Testis (tissue), 5 donors: ENCODE results near the gene ALDH4A1. TPM values are rescaled to one million over a fixed set of nuclear protein-coding genes. Genes with fewer than 3 reads are reported as not detected.
A peak's percentile ranks its signal among the peaks of the same experiment; 100 is the strongest.

Experiments
- DNase-seq: peaks from one replicate; pipeline ENCODE4 v3.0.0-alpha.2; 2019
- H3K27ac ChIP-seq, 2 donors: fragments of 200-600 bp; sonication (generic); one replicate each; pipeline ENCODE4 v1.5.1; 2019
- H3K27me3 ChIP-seq: fragments of 200-600 bp; sonication (generic); one replicate; pipeline ENCODE4 v1.5.1; 2019
- H3K36me3 ChIP-seq: fragments of 200-600 bp; sonication (generic); one replicate; pipeline ENCODE4 v1.5.1; 2017; ENCODE audit warnings: low read depth; ENCODE audit errors: missing control alignments
- H3K4me1 ChIP-seq: fragments of 200-600 bp; sonication (generic); one replicate; pipeline ENCODE4 v1.5.1; 2019
- H3K4me3 ChIP-seq, 2 donors: fragments of 200-600 bp; sonication (generic); one replicate each; pipeline ENCODE4 v1.5.1; 2017 to 2019
- H3K9me3 ChIP-seq: fragments of 200-600 bp; sonication (generic); one replicate; pipeline ENCODE4 v1.5.1; 2017
- POLR2A ChIP-seq: fragments of 450-650 bp; IDR thresholded peaks from one replicate; pipeline ENCODE4 v1.6.1; 2017; ENCODE audit warnings: antibody characterized with exemption, mild to moderate bottlenecking, moderate library complexity
- WGBS, 2 donors: methylation state at CpG; one replicate each; pipeline ENCODE4 v1.1.5; 2018; 5-methylcytosine and 5-hydroxymethylcytosine counted together
- intact Hi-C: fragments of 100-400 bp; cut with DNase I; formaldehyde crosslinking; loops from one replicate; pipeline ENCODE4 v1.15.1; 2023; ENCODE audit warnings: low total_unique reads
- long read RNA-seq, 2 donors: transcript quantifications; one replicate each; lab custom pipeline, GENCODE V29; 2026
- polyA plus RNA-seq: library from polyadenylated mRNA; stranded (reverse); fragments of 350-450 nt; fragmentation: Illumina TruSeq; extraction: RNeasy Lipid Tissue Mini Kit (QIAGEN cat#74804); gene quantifications from one replicate; pipeline ENCODE4 v1.2.3, GENCODE V29; 2014; ENCODE audit warnings: low read depth, low replicate concordance; ENCODE audit not compliant: insufficient read depth
- total RNA-seq, 2 donors: library from RNA; depleted of rRNA; stranded (reverse); fragments of >200 nt; gene quantifications; one replicate each; pipeline ENCODE4 v1.2.3, GENCODE V29; 2016
- TF ChIP-seq, protein P1 (sequence below), 3 experiments: fragments of 450-650 bp in 2 of 3; fragments of 200-600 bp in 1 of 3; sonication (generic) in 1 of 3; IDR thresholded peaks; one replicate each; pipeline ENCODE4 v1.5.1; 2016 to 2019; ENCODE audit warnings: antibody characterized with exemption in 3 of 3, mild to moderate bottlenecking in 2 of 3, moderate library complexity in 1 of 3

The ALDH4A1 gene
- total RNA-seq (10 to 100 TPM in 1 of 2 donors, 1 to 10 TPM in 1; 9.6 to 10.6 TPM), polyA plus RNA-seq (8.2 TPM)
- long read RNA-seq, donor 1, partial matches to known transcripts, result 0 of 1 reads
- long read RNA-seq, donor 1, other reads (novel, unspliced or antisense), result 0 of 1 reads
- long read RNA-seq, donor 2, transcript ALDH4A1-202 (15 exons, 3,363 nt), result major isoform, 6 of 6 reads
- long read RNA-seq, donor 2, partial matches to known transcripts, result 0 of 6 reads
- long read RNA-seq, donor 2, other reads (novel, unspliced or antisense), result 0 of 6 reads

DNA sequence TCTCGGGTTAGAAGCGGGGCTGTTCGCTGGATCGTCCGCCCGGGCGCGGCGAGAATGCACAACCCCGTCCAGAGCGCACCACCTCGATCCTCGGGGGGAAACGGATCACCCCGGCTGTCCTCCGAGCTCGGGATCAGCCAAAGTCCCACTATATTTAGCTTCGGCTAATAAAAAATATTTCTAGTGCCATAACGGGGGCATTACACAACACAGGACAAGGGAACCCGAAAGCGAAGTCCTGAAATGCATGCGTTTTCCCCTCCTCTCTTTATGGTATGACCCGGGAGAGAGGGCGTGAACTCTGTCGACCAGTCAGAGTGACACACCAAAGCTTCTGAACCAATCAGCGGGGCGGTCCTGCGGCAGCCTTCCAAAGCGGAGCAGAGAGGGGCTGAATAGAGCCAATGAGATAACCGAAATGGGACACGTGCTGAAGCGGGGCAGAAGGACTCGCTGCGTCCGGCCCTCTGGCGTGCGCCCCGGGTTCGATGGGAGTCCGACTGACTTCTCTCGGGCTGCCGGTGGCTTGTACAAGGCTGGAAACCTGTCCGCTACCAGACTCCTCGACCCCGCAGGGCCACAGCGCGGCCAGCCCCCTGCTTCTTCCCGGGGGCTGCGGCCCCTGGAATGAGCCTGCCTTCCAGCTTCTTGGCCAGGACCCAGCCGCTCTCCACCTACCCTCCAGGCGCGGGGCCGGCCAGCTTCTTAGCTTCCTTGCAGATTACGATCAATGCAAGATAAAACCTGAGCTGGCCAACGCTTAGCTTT, at the start of gene ALDH4A1:
Gene ALDH4A1 (minus strand): TSS at position 33 of the 768 bp plus-strand sequence. CDS start 32 bp downstream, at position 1.
- 1 to 2% methylated on average over 26 to 54 of the region's 55 CpGs for WGBS, 2 donors
- TF ChIP-seq POLR2A, result no peak
- TF ChIP-seq, protein P1, sequence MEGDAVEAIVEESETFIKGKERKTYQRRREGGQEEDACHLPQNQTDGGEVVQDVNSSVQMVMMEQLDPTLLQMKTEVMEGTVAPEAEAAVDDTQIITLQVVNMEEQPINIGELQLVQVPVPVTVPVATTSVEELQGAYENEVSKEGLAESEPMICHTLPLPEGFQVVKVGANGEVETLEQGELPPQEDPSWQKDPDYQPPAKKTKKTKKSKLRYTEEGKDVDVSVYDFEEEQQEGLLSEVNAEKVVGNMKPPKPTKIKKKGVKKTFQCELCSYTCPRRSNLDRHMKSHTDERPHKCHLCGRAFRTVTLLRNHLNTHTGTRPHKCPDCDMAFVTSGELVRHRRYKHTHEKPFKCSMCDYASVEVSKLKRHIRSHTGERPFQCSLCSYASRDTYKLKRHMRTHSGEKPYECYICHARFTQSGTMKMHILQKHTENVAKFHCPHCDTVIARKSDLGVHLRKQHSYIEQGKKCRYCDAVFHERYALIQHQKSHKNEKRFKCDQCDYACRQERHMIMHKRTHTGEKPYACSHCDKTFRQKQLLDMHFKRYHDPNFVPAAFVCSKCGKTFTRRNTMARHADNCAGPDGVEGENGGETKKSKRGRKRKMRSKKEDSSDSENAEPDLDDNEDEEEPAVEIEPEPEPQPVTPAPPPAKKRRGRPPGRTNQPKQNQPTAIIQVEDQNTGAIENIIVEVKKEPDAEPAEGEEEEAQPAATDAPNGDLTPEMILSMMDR (IDR thresholded peaks at IDR 0.05), result peak in 2 of 3 experiments; percentile 24 to 31
- peak within 1 kb of the TSS; percentile 56 to 88 for H3K27ac ChIP-seq
- intact Hi-C loops, result loop anchor here (10.0 kb wide), 1 partner anchor 192 kb away; no protein-coding TSS in a partner anchor
- peaks cover 7% of the 10 kb centered on the region for H3K4me1 ChIP-seq
- peak; percentile 98 for DNase-seq
- H3K36me3 ChIP-seq, result no peaks in the 10 kb centered on the region
- no peaks in the 10 kb centered on the region for H3K27me3 ChIP-seq
- H3K4me3 ChIP-seq, result peak within 1 kb of the TSS; percentile 66 to 72
- no peaks in the 10 kb centered on the region for H3K9me3 ChIP-seq

DNA sequence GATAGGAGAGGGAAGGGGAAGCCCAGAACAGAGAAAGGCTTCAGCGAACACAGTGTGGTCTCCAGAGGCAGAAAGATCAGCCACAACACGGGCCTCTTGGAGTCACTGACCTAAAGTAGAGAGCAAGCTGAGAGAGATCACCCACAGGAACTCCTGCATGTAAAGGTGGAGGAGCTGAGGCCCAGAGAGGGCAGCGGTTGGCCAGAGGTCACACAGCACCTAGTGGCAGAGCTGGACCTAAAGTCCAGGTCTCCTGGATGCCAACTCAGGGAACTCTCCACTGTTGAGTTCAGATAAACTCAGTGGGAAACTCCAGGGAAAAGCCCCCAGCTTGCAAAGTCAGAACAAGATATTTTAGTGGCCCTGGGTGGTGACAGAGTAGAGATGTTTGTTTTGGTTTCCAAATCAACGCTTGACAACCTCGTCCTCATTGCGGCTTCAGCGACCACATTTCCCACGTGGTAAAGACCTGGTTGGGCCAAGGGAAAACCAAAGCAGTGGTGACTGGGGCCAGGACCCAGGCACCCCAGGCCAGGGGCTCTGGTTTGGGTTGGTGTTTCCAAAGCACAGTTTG, 49.5 kb upstream of the ALDH4A1 start:
- WGBS, 2 donors, result 78 to 92% methylated on average over 5 to 8 of the region's 8 CpGs
- no peaks in the 10 kb centered on the region for H3K36me3 ChIP-seq
- H3K4me3 ChIP-seq, result no peak overlapping the region
- intact Hi-C loops, result no loop called here
- TF ChIP-seq POLR2A, result no peak
- TF ChIP-seq, protein P1 (IDR thresholded peaks at IDR 0.05), result no peak
- H3K4me1 ChIP-seq, result peaks cover 31% of the 10 kb centered on the region
- no peak overlapping the region for H3K27ac ChIP-seq
- no peaks in the 10 kb centered on the region for H3K27me3 ChIP-seq
- no peak for DNase-seq
- no peaks in the 10 kb centered on the region for H3K9me3 ChIP-seq

GRCh38 chr1:18951416-18951815, 49.1 kb upstream of the ALDH4A1 start:
- intact Hi-C loops, result no loop called here
- 76% methylated on average over 9 of the region's 9 CpGs; no CpG with 5 or more reads in 1 of the 2 donors for WGBS, 2 donors
- H3K27ac ChIP-seq, result peak overlapping the region in 1 of 2 donors; percentile 81
- TF ChIP-seq, protein P1 (IDR thresholded peaks at IDR 0.05), result no peak
- TF ChIP-seq POLR2A, result no peak
- H3K4me1 ChIP-seq, result peaks cover 30% of the 10 kb centered on the region
- no peaks in the 10 kb centered on the region for H3K9me3 ChIP-seq
- H3K4me3 ChIP-seq, result no peak overlapping the region
- peak; percentile 22 for DNase-seq
- no peaks in the 10 kb centered on the region for H3K36me3 ChIP-seq
- H3K27me3 ChIP-seq, result no peaks in the 10 kb centered on the region

DNA sequence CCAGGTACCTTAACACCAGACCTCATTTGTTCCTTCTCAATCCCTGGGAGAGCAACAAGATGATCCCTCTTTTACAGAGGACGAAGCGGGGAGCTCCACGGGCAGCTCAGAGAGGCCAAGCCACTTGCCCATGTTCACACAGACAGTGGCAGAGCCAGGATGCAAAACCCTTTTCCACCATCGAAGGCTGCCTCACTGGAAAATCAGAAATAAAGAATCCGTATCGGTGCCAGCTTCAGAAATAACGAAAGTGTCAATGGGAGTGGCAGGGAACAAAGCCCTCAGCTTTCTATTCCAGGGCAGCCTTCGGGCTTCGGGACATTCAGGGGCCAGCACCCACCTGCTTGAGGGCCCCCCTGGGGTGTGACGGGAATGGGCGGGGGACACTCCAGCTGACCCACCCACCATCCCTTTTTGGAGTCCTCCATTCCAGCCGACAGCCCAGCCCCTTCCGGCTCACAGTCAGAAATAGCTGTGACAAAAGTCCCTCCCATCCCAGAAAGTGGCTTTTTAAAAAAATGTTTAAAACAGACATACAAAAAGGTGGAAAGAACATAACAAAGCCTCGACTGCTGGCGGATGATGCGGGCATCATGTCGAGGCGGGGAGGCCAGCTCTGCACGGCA, 48.2 kb upstream of the ALDH4A1 start:
- no peaks in the 10 kb centered on the region for H3K27me3 ChIP-seq
- H3K9me3 ChIP-seq, result no peaks in the 10 kb centered on the region
- intact Hi-C loops, result no loop called here
- no peak overlapping the region for H3K4me3 ChIP-seq
- WGBS, 2 donors, result 65 to 75% methylated on average over 19 of the region's 19 CpGs
- no peaks in the 10 kb centered on the region for H3K36me3 ChIP-seq
- TF ChIP-seq POLR2A, result no peak
- TF ChIP-seq, protein P1 (IDR thresholded peaks at IDR 0.05), result no peak
- H3K27ac ChIP-seq, result peak overlapping the region; percentile 69 to 81
- H3K4me1 ChIP-seq, result peaks cover 30% of the 10 kb centered on the region
- DNase-seq, result no peak
